Measurements from ENCODE around the gene NR5A2.

The NR5A2 gene

GRCh38 chr1:200136384-200136783, 108.9 kb downstream of the NR5A2 start:
- DNase-seq = no peak
- TF ChIP-seq GATA1 (IDR thresholded peaks at IDR 0.05; ENCODE audit: low read depth, low read length) = no peak
- no peak for TF ChIP-seq POLR2A (IDR thresholded peaks at IDR 0.05; ENCODE audit: low read length)

- TF ChIP-seq POLR2A (IDR thresholded peaks at IDR 0.05; ENCODE audit: low read length) (no peak), GATA1 (IDR thresholded peaks at IDR 0.05; ENCODE audit: low read depth, low read length) (no peak)
- peak; percentile 62 to 70 for DNase-seq
These were observed 112.2 kb downstream of the NR5A2 start for GRCh38 chr1:200139661-200140250.

- DNase-seq = no peak
- TF ChIP-seq POLR2A (IDR thresholded peaks at IDR 0.05; ENCODE audit: low read length) = no peak
These were observed 115.8 kb downstream of the NR5A2 start for GRCh38 chr1:200143347-200143746.

DNA sequence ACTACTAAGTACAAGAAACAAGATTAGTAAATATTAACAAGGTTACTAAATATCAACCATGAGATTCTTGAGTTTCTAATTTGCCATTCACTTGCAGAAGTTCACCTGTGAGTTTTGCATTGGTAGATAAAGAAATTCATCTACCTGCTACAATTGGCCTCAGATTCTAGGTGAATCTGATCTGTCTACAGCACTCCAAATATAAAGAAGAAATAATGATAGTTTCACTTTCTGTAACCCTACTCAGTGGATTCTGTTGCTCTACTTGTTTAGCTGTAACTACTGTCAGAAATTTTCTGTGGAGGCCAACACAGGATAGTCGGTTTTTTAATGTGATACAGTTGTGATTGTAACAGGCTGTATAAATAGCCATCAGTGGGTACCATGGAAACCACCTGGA, 118.6 kb downstream of the NR5A2 start:
- DNase-seq = no peak
- no peak for TF ChIP-seq POLR2A (IDR thresholded peaks at IDR 0.05; ENCODE audit: low read length)
- TF ChIP-seq GATA1 (IDR thresholded peaks at IDR 0.05; ENCODE audit: low read depth, low read length) = no peak

DNA sequence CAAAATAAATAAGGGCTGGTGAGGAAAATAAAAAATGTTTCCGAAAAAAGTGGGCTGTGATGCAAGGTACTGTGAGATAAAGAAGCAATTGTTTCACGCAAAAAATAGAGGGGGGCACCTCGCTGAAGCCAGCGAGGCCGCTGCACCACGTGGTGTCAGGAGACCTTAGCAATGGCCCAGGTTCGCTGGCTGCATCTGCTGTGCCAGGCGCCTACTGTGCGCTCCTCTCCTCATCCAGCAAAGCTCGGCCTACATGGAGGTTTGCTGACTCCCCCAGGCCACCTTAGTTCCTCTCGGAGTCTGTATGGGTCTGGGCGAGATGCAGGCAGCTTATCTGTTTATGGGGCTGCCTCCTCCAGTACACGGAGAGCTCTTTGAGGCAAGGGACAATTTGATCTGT, 119.6 kb downstream of the NR5A2 start:
- TF ChIP-seq GATA1 (IDR thresholded peaks at IDR 0.05; ENCODE audit: low read depth, low read length) (no peak), POLR2A (IDR thresholded peaks at IDR 0.05; ENCODE audit: low read length) (no peak)
- no peak for DNase-seq

- TF ChIP-seq POLR2A (IDR thresholded peaks at IDR 0.05; ENCODE audit: low read length) = no peak
- TF ChIP-seq GATA1 (IDR thresholded peaks at IDR 0.05; ENCODE audit: low read depth, low read length) = no peak
- DNase-seq = no peak
These were observed 120.2 kb downstream of the NR5A2 start for GRCh38 chr1:200147742-200148141.

DNA sequence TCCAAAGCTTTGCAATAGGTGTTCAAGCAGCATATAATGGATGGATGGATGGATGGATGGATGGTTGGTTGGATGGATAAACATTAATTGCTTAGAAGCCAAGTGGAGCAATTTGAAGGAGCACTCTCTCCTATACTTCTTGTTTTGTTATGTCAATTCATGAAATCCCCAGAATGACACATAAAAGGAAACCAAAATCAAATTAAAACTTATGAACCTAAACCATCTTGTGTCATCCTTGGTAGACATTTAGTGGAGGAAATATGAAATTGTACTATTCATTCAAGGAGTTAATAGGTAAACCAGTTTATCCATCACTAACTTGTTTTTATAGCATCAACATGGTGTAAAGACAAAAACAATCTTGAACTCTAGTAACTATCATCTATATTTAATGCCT, 122.5 kb downstream of the NR5A2 start:
- TF ChIP-seq POLR2A (IDR thresholded peaks at IDR 0.05; ENCODE audit: low read length) (no peak), GATA1 (IDR thresholded peaks at IDR 0.05; ENCODE audit: low read depth, low read length) (no peak)
- DNase-seq = no peak

GRCh38 chr1:200150721-200151120, 123.2 kb downstream of the NR5A2 start:
- DNase-seq = peak in 1 of 2 experiments; percentile 25
- TF ChIP-seq POLR2A (IDR thresholded peaks at IDR 0.05; ENCODE audit: low read length) (peak; percentile 54), GATA1 (IDR thresholded peaks at IDR 0.05; ENCODE audit: low read depth, low read length) (no peak)

DNA sequence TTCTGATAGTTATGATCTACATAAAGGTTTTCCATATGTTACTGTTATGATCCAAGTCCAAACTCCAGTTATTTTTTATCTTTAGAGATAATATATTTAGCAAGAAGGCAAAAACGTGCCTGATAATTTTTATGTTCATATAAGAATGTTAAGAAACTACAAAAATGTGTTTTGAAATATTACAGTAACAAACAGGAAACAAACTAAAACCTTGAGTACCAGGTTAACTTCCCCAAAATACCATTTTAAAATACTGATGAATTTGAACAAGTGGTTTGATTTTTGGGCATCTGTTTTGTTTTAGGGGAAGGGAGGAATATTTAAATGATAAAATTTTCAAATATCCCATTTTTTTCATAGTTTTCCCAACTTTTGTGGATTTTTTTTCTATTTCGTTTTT, 124.8 kb downstream of the NR5A2 start:
- no peak for TF ChIP-seq POLR2A (IDR thresholded peaks at IDR 0.05; ENCODE audit: low read length)
- TF ChIP-seq GATA1 (IDR thresholded peaks at IDR 0.05; ENCODE audit: low read depth, low read length) = no peak
- no peak for DNase-seq

DNA sequence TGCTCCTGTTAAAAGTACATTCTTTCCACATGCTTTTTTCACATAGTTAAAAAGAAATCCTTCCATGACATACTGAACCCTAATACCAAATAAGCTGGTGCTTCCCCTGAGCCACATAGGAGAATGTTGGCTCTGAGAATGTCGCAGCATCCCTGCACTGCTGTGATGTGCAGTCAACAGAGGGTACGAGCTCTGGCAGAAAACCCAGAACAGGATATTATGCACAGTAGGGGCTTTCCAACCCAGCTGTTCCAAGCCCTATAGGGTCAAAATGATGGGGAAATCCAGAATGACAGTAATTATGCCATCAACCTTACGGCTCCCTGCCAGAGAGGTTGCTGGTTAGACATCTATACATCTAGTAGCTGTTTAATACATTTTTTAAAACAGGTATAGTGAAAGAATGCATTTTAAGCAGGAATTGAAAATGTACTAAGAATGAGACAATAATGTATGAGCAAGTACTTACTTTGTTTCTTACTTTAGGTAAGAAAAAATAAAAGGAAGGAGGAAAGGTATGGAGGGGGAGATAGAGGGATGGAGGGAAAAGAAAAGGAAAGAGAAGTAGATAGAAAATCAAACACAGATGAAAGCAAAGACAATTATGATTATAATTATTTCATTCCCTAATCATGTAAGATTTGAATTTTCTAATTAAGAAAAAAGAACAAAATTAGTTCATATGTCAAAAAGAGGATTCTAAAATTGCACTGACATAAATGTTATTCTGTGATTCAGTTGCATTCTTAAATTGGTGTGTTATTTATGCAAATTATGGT, 126.0 kb downstream of the NR5A2 start:
- TF ChIP-seq GATA1 (IDR thresholded peaks at IDR 0.05; ENCODE audit: low read depth, low read length) = no peak
- TF ChIP-seq POLR2A (IDR thresholded peaks at IDR 0.05; ENCODE audit: low read length) = no peak
- DNase-seq = no peak

DNA sequence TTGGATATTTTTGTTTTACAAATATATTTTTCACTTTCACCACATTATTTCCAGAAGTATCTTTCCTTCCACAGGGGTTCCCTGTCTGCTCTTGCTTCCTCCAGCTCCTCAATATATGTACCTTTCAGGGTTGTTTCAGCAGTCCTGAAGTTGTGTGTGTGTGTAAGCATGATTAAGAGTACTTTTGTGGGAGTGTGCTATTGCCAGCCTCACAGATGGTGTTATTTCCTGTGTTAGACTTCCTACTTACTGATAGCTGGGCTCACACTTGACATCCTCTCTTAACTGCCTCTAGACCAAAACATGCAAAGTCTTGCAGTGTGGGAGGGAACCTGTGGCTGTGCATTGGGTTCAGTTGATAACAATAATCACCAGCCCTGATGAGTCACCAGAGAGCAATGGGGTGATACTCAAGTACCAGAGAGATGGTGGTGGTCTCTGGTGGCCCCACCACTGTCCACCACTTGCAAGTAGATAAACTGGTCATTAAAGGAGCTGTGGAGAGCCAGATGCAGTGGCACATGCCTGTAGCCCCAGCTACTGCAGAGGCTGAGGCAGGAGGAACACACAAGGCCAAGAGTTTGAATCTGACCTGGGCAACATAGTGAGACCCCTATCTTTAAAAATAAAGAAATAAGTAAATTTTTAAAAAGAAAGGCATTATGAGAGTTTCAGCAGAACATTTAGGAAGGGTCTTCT, 126.7 kb downstream of the NR5A2 start:
- peak; percentile 71 to 84 for DNase-seq
- TF ChIP-seq POLR2A (IDR thresholded peaks at IDR 0.05; ENCODE audit: low read length) (peak; percentile 71), GATA1 (IDR thresholded peaks at IDR 0.05; ENCODE audit: low read depth, low read length) (no peak)

DNA sequence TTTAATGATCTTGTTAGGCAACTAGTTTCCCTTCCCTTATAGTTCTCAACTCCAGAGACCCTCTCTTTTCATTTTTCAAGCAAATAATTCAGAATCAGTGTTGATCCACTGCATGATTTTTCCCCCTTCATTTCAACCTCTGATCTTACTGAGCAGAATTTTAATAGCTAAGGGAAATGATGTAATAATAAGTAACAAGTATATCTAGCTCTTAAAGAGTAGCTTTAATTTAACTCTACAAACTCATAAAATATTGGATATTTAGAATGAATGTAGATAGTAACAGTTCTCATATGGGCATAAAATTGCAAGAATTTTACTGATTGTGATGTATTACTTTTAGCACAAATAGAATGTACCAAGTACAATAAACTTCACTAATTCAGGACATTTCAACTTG, 130.2 kb downstream of the NR5A2 start:
- DNase-seq = no peak
- TF ChIP-seq GATA1 (IDR thresholded peaks at IDR 0.05; ENCODE audit: low read depth, low read length) = no peak
- no peak for TF ChIP-seq POLR2A (IDR thresholded peaks at IDR 0.05; ENCODE audit: low read length)

- TF ChIP-seq POLR2A (IDR thresholded peaks at IDR 0.05; ENCODE audit: low read length) = no peak
- no peak for TF ChIP-seq GATA1 (IDR thresholded peaks at IDR 0.05; ENCODE audit: low read depth, low read length)
- DNase-seq = no peak
These were observed 134.3 kb downstream of the NR5A2 start for GRCh38 chr1:200161801-200162200.

DNA sequence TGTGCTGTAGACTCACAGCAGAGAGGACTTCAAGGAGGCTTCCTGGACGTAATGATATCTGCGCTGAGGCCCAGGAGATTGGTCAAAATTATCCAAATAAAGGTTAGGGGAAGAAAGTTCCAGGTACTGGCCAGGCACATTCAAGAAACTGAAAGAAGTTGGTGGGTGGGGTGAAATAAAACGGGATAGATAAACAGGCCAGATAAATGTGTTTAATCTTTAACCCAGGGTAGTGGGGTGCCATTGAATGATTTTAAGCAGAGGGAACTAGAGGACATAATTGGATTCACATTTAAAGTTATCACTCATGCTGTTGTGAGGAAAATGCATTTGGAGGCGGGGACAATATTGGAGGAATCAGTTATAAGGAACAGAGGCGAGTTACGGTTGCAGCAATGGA, 134.7 kb downstream of the NR5A2 start:
- DNase-seq = no peak
- TF ChIP-seq POLR2A (IDR thresholded peaks at IDR 0.05; ENCODE audit: low read length) = no peak
- TF ChIP-seq GATA1 (IDR thresholded peaks at IDR 0.05; ENCODE audit: low read depth, low read length) = no peak

GRCh38 chr1:200162877-200163276, 135.4 kb downstream of the NR5A2 start:
- no peak for TF ChIP-seq POLR2A (IDR thresholded peaks at IDR 0.05; ENCODE audit: low read length)
- TF ChIP-seq GATA1 (IDR thresholded peaks at IDR 0.05; ENCODE audit: low read depth, low read length) = no peak
- no peak for DNase-seq
